A673 (cell line): Measurements from ENCODE around the gene RAB3B. TPM values are rescaled to one million over a fixed set of nuclear protein-coding genes. Genes with fewer than 3 reads are reported as not detected.
"Not testable (repeated sequence)": the region's sequence is repeated elsewhere in the genome, so short reads cannot be mapped to it uniquely, and the experiment has no call there.

Experiments used
- BruUV-seq: library from RNA; stranded (reverse); fragments of 400-500 nt; replicated peaks from 2 replicates; lab custom pipeline; 2021; lab: Mats Ljungman, UMichigan
- CTCF ChIA-PET: fragments of 300-600 bp; sonication (Branson Sonifier 250); formaldehyde crosslinking; loops from one replicate; lab custom pipeline; 2022; ENCODE audit warnings: antibody characterized with exemption; lab: Charles Lee
- POLR2A ChIA-PET: fragments of 300-600 bp; sonication (Branson Sonifier 250); formaldehyde crosslinking; loops from one replicate; lab custom pipeline; 2022; ENCODE audit warnings: antibody characterized with exemption; ENCODE audit not compliant: low non-redundant PET; lab: Charles Lee
- DNase-seq: peaks from one replicate; pipeline ENCODE4 v3.0.0-alpha.2; 2015; ENCODE audit warnings: low spot score
- H3K27ac ChIP-seq: fragments of 200-600 bp; sonication (generic); 2 replicates; pipeline ENCODE4 v1.5.1; 2016; ENCODE audit warnings: mixed run types, low read depth, mild to moderate bottlenecking, mixed read lengths, antibody characterized with exemption, low read length; ENCODE audit not compliant: poor library complexity, severe bottlenecking
- H3K27me3 ChIP-seq: fragments of 200-600 bp; sonication (generic); replicated peaks from 2 replicates; pipeline ENCODE4 v1.6.1; 2017; ENCODE audit warnings: mixed run types, low read depth, mild to moderate bottlenecking, mixed read lengths, antibody characterized with exemption, low read length; ENCODE audit not compliant: insufficient read depth, poor library complexity
- H3K36me3 ChIP-seq: fragments of 200-600 bp; sonication (generic); 2 replicates; pipeline ENCODE4 v1.6.1; 2016; ENCODE audit warnings: mixed run types, mild to moderate bottlenecking, mixed read lengths, antibody characterized with exemption, low read length; ENCODE audit not compliant: insufficient read depth, poor library complexity, severe bottlenecking
- H3K4me1 ChIP-seq: fragments of 200-600 bp; sonication (generic); 2 replicates; pipeline ENCODE4 v1.6.1; 2017; ENCODE audit warnings: mixed run types, mild to moderate bottlenecking, mixed read lengths, antibody characterized with exemption, low read length; ENCODE audit not compliant: insufficient read depth, poor library complexity, severe bottlenecking
- H3K4me3 ChIP-seq: fragments of 200-600 bp; sonication (generic); 2 replicates; pipeline ENCODE4 v1.5.1; 2016; ENCODE audit warnings: low read depth, mixed run types, mild to moderate bottlenecking, mixed read lengths, low read length; ENCODE audit not compliant: poor library complexity, severe bottlenecking
- H3K9me3 ChIP-seq: fragments of 200-600 bp; sonication (generic); 2 replicates; pipeline ENCODE4 v1.6.1; 2016; ENCODE audit warnings: mixed run types, low read depth, mild to moderate bottlenecking, mixed read lengths, antibody characterized with exemption, low read length; ENCODE audit not compliant: poor library complexity, severe bottlenecking
- EZH2 ChIP-seq: fragments of 200-600 bp; sonication (generic); IDR thresholded peaks from 2 replicates; pipeline ENCODE4 v1.6.1; 2017; ENCODE audit warnings: borderline replicate concordance, low read depth, mild to moderate bottlenecking, mixed read lengths, antibody characterized with exemption, low read length; ENCODE audit not compliant: poor library complexity, severe bottlenecking
- intact Hi-C: fragments of 100-400 bp; cut with micrococcal nuclease; formaldehyde crosslinking; loops from one replicate; pipeline ENCODE4 v1.10.0; 2022; ENCODE audit not compliant: unreplicated experiment
- total RNA-seq: library from RNA; stranded (reverse); gene quantifications from 2 replicates; pipeline ENCODE4 v1.2.3, GENCODE V29; 2021
- TF ChIP-seq, protein P1 (sequence below): fragments of 300-800, 200-600 bp; sonication (generic); conservative IDR thresholded peaks from 2 replicates; pipeline ENCODE4 v1.5.1; 2017; ENCODE audit warnings: low read depth, mild to moderate bottlenecking, antibody characterized with exemption, low read length, moderate library complexity, mixed read lengths

The RAB3B gene
- total RNA-seq, 1 experiment from 2014 or later: 25.5 TPM

DNA sequence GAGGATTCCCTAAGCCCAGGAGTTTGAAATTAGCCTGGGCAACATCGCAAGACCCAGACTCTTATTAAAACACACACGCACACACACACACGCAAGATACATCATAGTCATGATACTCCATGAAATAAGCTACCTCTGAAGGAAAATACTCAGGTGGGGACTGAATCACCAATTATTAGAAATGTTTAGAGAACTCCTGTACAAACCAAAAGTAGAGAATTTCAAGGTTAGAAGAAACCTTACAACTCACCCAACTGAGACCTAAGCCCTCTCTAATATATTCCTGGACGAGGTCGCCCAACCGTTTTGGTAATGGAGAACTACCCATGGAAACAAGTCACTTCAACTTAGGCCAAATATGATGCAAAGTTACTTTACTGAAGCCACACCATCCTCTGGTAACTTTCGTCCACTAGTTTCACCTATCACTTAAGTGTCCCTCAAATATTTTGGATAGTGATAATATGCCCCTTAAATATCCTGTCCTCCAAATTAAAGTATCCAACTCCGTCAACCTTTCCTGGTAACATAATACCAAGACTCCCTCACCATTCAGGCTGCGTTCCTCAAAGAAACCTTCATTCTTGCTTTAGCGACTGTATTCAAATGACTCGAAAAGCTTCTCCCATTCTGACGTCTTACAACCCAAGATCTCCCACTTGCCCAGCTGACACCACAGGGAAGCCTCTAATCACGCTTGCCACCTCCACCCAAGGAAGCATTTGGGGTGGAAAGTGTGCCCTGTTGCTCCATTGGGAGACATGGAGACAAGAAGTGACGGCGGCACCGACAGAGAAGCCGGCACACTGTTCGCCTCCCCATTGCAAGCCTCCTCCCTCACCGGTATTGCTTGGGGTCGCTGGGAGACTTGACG lies 112.8 kb downstream of the RAB3B start:
- TF ChIP-seq, protein P1, sequence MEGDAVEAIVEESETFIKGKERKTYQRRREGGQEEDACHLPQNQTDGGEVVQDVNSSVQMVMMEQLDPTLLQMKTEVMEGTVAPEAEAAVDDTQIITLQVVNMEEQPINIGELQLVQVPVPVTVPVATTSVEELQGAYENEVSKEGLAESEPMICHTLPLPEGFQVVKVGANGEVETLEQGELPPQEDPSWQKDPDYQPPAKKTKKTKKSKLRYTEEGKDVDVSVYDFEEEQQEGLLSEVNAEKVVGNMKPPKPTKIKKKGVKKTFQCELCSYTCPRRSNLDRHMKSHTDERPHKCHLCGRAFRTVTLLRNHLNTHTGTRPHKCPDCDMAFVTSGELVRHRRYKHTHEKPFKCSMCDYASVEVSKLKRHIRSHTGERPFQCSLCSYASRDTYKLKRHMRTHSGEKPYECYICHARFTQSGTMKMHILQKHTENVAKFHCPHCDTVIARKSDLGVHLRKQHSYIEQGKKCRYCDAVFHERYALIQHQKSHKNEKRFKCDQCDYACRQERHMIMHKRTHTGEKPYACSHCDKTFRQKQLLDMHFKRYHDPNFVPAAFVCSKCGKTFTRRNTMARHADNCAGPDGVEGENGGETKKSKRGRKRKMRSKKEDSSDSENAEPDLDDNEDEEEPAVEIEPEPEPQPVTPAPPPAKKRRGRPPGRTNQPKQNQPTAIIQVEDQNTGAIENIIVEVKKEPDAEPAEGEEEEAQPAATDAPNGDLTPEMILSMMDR: no peak
- no peak for TF ChIP-seq EZH2
- peak; percentile 67 for DNase-seq
- Histone ChIP-seq H3K9me3 (no peaks in the 10 kb centered on the region), H3K27ac (peak overlapping the region; percentile 98), H3K4me3 (peak overlapping the region; percentile 71), H3K4me1 (peaks cover 4% of the 10 kb centered on the region), H3K36me3 (peaks cover 24% of the 10 kb centered on the region), H3K27me3 (no peaks in the 10 kb centered on the region)
- intact Hi-C loops: loop anchor here (2.0 kb wide), 1 partner anchor 33 kb away; no protein-coding TSS in a partner anchor
- BruUV-seq: TSS peak; percentile 55
- ChIA-PET CTCF (no interaction called here), POLR2A (interaction anchor here (0.6 kb wide), 1 partner anchor 40 kb away, joined by 3 read pairs; no protein-coding TSS in a partner anchor)

- Histone ChIP-seq H3K36me3 (peaks cover 24% of the 10 kb centered on the region), H3K4me1 (peaks cover 16% of the 10 kb centered on the region), H3K27ac (peak overlapping the region; percentile 98), H3K4me3 (peak overlapping the region; percentile 71), H3K9me3 (no peaks in the 10 kb centered on the region), H3K27me3 (no peaks in the 10 kb centered on the region)
- no peak for DNase-seq
- POLR2A ChIA-PET: no interaction called here
- TF ChIP-seq, protein P1: no peak
- TF ChIP-seq EZH2: no peak
- BruUV-seq: no TSS peak
- CTCF ChIA-PET: interaction anchor here (0.5 kb wide), 1 partner anchor 12 kb away, joined by 3 read pairs; no protein-coding TSS in a partner anchor
- intact Hi-C loops: no loop called here
Measured at GRCh38 chr1:51875836-51876235, 114.7 kb downstream of the RAB3B start.

DNA sequence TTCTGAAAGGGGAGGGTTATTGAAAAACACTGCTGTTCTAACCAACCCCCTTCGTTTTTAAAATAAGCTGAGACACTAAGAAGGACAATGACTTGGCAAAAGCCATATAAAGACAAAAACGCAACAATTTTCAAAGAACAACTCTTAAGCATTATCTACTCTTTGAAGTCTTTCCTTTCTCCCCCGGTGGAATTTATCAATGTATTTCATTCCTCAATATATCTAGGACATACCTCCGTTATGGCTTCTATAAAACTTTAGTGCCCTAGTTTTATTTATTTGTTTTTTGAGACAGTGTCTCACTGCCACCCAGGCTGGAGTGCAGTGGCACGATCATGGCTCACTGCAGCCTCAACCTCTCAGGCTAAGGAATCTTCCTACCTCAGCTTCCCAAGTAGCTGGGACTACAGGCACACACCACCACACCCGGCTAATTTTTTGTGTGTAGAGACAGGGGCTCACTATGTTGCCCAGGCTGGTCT lies 115.2 kb downstream of the RAB3B start:
- intact Hi-C loops: no loop called here
- H3K9me3 ChIP-seq: no peaks in the 10 kb centered on the region
- peaks cover 24% of the 10 kb centered on the region for H3K36me3 ChIP-seq
- H3K4me3 ChIP-seq: peak overlapping the region; percentile 71
- DNase-seq: peak; percentile 51
- TF ChIP-seq, protein P1: no peak
- TF ChIP-seq EZH2: no peak
- ChIA-PET CTCF (interaction anchor here (0.5 kb wide), 1 partner anchor 13 kb away, joined by 3 read pairs; no protein-coding TSS in a partner anchor), POLR2A (interaction anchor here (0.5 kb wide), 1 partner anchor 30 kb away, joined by 4 read pairs; no protein-coding TSS in a partner anchor)
- H3K27ac ChIP-seq: peak overlapping the region; percentile 98
- no TSS peak for BruUV-seq
- H3K27me3 ChIP-seq: no peaks in the 10 kb centered on the region
- peaks cover 20% of the 10 kb centered on the region for H3K4me1 ChIP-seq

GRCh38 chr1:51873270-51873669 lies 117.2 kb downstream of the RAB3B start:
- H3K27ac ChIP-seq, POLR2A ChIA-PET, CTCF ChIA-PET, DNase-seq, H3K27me3 ChIP-seq, intact Hi-C loops, H3K9me3 ChIP-seq, H3K4me3 ChIP-seq, BruUV-seq: not testable (repeated sequence)
- Histone ChIP-seq H3K4me1 (peaks cover 39% of the 10 kb centered on the region), H3K36me3 (peaks cover 24% of the 10 kb centered on the region)
